HEK293 (cell line): ENCODE results near the gene LARGE1.

ENCODE experiments used
- KLF10 ChIP-seq: fragments of 450-650 bp; IDR thresholded peaks from 2 replicates; pipeline ENCODE4 v1.5.1; 2018; ENCODE audit warnings: missing biosample characterization, mild to moderate bottlenecking, missing genetic modification characterization
- MYNN ChIP-seq: fragments of 450-650 bp; formaldehyde crosslinking; IDR thresholded peaks from 2 replicates; pipeline ENCODE4 v1.5.1; 2016; ENCODE audit warnings: missing biosample characterization, missing genetic modification characterization, borderline replicate concordance
- SP2 ChIP-seq: fragments of 450-650 bp; formaldehyde crosslinking; IDR thresholded peaks from 2 replicates; pipeline ENCODE4 v1.5.1; 2016; ENCODE audit warnings: missing biosample characterization, missing genetic modification characterization
- ZNF121 ChIP-seq: fragments of 450-650 bp; formaldehyde crosslinking; IDR thresholded peaks from 2 replicates; pipeline ENCODE4 v1.5.1; 2016; ENCODE audit warnings: missing biosample characterization, missing genetic modification characterization
- ZNF248 ChIP-seq: fragments of 450-650 bp; formaldehyde crosslinking; IDR thresholded peaks from 2 replicates; pipeline ENCODE4 v1.5.1; 2017; ENCODE audit warnings: missing biosample characterization, missing genetic modification characterization
- ZNF274 ChIP-seq, 2 experiments: fragments of 200-500 bp in 1 of 2; fragments of 450-650 bp in 1 of 2; sonication (Bioruptor generic) in 1 of 2; formaldehyde crosslinking in 1 of 2; IDR thresholded peaks; 2 replicates each; pipeline versions ENCODE4 v1.5.1 to v1.6.1; 2014 to 2016; ENCODE audit warnings: borderline replicate concordance in 1 of 2, inconsistent platforms in 1 of 2, low read length in 1 of 2, missing biosample characterization in 1 of 2, missing genetic modification characterization in 1 of 2
- ZNF335 ChIP-seq: fragments of 450-650 bp; formaldehyde crosslinking; conservative IDR thresholded peaks from 2 replicates; pipeline ENCODE4 v1.5.1; 2016; ENCODE audit warnings: missing biosample characterization, missing genetic modification characterization
- ZNF571 ChIP-seq: fragments of 450-650 bp; formaldehyde crosslinking; IDR thresholded peaks from 2 replicates; pipeline ENCODE4 v1.5.0; 2017; ENCODE audit warnings: missing biosample characterization, missing genetic modification characterization
- ZNF623 ChIP-seq: fragments of 450-650 bp; formaldehyde crosslinking; IDR thresholded peaks from 2 replicates; pipeline ENCODE4 v1.5.1; 2016; ENCODE audit warnings: missing biosample characterization, missing genetic modification characterization
- ZNF76 ChIP-seq: fragments of 450-650 bp; formaldehyde crosslinking; IDR thresholded peaks from 2 replicates; pipeline ENCODE4; 2016; ENCODE audit warnings: low read depth, missing biosample characterization, missing genetic modification characterization, borderline replicate concordance
- TF ChIP-seq, protein P1 (sequence below): fragments of 450-650 bp; formaldehyde crosslinking; IDR thresholded peaks from 2 replicates; pipeline ENCODE4 v1.5.1; 2016; ENCODE audit warnings: missing biosample characterization, missing genetic modification characterization

DNA sequence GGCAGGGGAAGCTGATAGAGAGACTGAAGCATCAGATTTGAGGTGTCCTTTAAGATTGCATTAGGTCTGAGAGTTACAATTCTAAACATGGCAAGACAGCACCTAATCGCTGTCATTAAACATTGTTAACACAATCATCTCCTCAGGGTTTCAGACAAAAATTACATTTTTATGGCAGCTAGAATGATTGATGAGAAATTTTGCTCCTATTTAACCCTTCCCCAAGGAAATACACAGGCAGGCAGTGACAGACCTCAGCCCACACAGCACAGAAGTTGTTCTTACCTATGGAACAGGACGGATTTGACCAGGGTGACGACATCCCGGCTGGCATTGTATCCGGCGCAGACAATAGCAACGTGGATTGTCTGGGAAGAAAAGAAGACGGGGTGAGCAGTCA lies 294.3 kb downstream of the LARGE1 start:
- TF ChIP-seq MYNN (tag by site-specific recombination) (no peak), ZNF248 (tag by site-specific recombination) (no peak), ZNF335 (tag by site-specific recombination) (no peak), ZNF571 (tag by site-specific recombination) (no peak), ZNF121 (tag by site-specific recombination) (no peak), KLF10 (no peak), SP2 (tag by site-specific recombination) (no peak), ZNF623 (tag by site-specific recombination) (no peak), ZNF274 (IDR thresholded peaks at IDR 0.05; ENCODE audit: low read length) (no peak), ZNF274 (tag by site-specific recombination; IDR thresholded peaks at IDR 0.05; ENCODE audit: borderline replicate concordance) (no peak), ZNF76 (tag by site-specific recombination) (no peak)
- TF ChIP-seq, protein P1, sequence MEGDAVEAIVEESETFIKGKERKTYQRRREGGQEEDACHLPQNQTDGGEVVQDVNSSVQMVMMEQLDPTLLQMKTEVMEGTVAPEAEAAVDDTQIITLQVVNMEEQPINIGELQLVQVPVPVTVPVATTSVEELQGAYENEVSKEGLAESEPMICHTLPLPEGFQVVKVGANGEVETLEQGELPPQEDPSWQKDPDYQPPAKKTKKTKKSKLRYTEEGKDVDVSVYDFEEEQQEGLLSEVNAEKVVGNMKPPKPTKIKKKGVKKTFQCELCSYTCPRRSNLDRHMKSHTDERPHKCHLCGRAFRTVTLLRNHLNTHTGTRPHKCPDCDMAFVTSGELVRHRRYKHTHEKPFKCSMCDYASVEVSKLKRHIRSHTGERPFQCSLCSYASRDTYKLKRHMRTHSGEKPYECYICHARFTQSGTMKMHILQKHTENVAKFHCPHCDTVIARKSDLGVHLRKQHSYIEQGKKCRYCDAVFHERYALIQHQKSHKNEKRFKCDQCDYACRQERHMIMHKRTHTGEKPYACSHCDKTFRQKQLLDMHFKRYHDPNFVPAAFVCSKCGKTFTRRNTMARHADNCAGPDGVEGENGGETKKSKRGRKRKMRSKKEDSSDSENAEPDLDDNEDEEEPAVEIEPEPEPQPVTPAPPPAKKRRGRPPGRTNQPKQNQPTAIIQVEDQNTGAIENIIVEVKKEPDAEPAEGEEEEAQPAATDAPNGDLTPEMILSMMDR (tag by site-specific recombination) = no peak
